ENCODE measurements around the gene CHCT1. TPM values are rescaled to one million over a fixed set of nuclear protein-coding genes. Genes with fewer than 3 reads are reported as not detected.

Gene CHCT1
- not detected in 2 replicates for total RNA-seq

GRCh38 chr17:60422162-60422665 is at the start of gene CHCT1:
CHCT1 (plus strand) TSS chr17:60422489; CDS start chr17:60422593, 104 bp downstream.

GRCh38 chr17:60392042-60392844 is 30.0 kb upstream of the CHCT1 start, which contains the start of gene USP32:
USP32 (minus strand) TSS chr17:60392133; CDS start chr17:60391939, 194 bp downstream.

Other genes starting within 250 kb of the CHCT1 start
- 52.5 and 73.7 TPM in 2 replicates for gene USP32, start 30.4 kb upstream of the CHCT1 start, total RNA-seq
- gene APPBP2, start 103.8 kb downstream of the CHCT1 start, total RNA-seq = 26.8 and 32.8 TPM in 2 replicates
- gene PPM1D, start 177.7 kb downstream of the CHCT1 start, total RNA-seq = 7.0 and 9.2 TPM in 2 replicates